Measurements from ENCODE around the gene C11orf68. TPM values are rescaled to one million over a fixed set of nuclear protein-coding genes. Genes with fewer than 3 reads are reported as not detected.

Gene C11orf68
- total and polyA plus RNA-seq, 5 donors from 2014 or later: 21.6 to 90.7 (median 83.3) TPM

GRCh38 chr11:65925397-65925796, 6.5 kb upstream of the C11orf68 start:
- peak overlapping the region in 1 of 4 donors; percentile 56 for H3K4me3 Mint-ChIP-seq
- no peaks in the 10 kb centered on the region for H3K9me3 ChIP-seq (ENCODE audit: control insufficient read depth in 2 of 2, low read length in 2 of 2)
- peak overlapping the region in 1 of 3 donors; percentile 44 for H3K27ac Mint-ChIP-seq

GRCh38 chr11:65922565-65922964, 3.7 kb upstream of the C11orf68 start:
- ATAC-seq (ENCODE audit: low read depth in 2 of 2): no peak

More at GRCh38 chr11:65925397-65925796, 6.5 kb upstream of the C11orf68 start:
- Histone ChIP-seq H3K27ac (ENCODE audit: insufficient read depth, low read length, poor library complexity, severe bottlenecking) (no peak overlapping the region), H3K4me3 (ENCODE audit: low read depth, low read length) (no peak overlapping the region), H3K27me3 (ENCODE audit: control insufficient read depth, insufficient read depth, low read length) (no peaks in the 10 kb centered on the region), H3K4me1 (ENCODE audit: control insufficient read depth, insufficient read depth, low read length, poor library complexity, severe bottlenecking) (peaks cover 33% of the 10 kb centered on the region), H3K36me3 (ENCODE audit: control insufficient read depth, insufficient read depth, low read length) (peaks cover 13% of the 10 kb centered on the region)
- Mint-ChIP-seq H3K36me3 (peaks cover 19% of the 10 kb centered on the region), H3K27me3 (no peaks in the 10 kb centered on the region), H3K9me3 (no peaks in the 10 kb centered on the region), H3K4me1 (peaks cover 6 to 49% (median 29%) of the 10 kb centered on the region in 4 donors)
- DNase-seq (no peak), ATAC-seq (ENCODE audit: low read depth in 2 of 2) (no peak)

GRCh38 chr11:65921876-65922275, 3.0 kb upstream of the C11orf68 start:
- no peaks in the 10 kb centered on the region for H3K27me3 Mint-ChIP-seq
- Histone ChIP-seq H3K36me3 (ENCODE audit: control insufficient read depth, insufficient read depth, low read length) (peaks cover 13% of the 10 kb centered on the region), H3K9me3 (ENCODE audit: control insufficient read depth in 2 of 2, low read length in 2 of 2) (no peaks in the 10 kb centered on the region), H3K27me3 (ENCODE audit: control insufficient read depth, insufficient read depth, low read length) (no peaks in the 10 kb centered on the region), H3K27ac (ENCODE audit: insufficient read depth, low read length, poor library complexity, severe bottlenecking) (no peak overlapping the region), H3K4me1 (ENCODE audit: control insufficient read depth, insufficient read depth, low read length, poor library complexity, severe bottlenecking) (peaks cover 34% of the 10 kb centered on the region), H3K4me3 (ENCODE audit: low read depth, low read length) (no peak overlapping the region)
- H3K36me3 Mint-ChIP-seq: peaks cover 16% of the 10 kb centered on the region
- ATAC-seq (ENCODE audit: low read depth in 2 of 2): no peak
- no peak overlapping the region for H3K27ac Mint-ChIP-seq
- no peak for DNase-seq
- peak overlapping the region in 3 of 4 donors; percentile 39 to 71 (median 59) for H3K4me3 Mint-ChIP-seq
- H3K9me3 Mint-ChIP-seq: no peaks in the 10 kb centered on the region
- peaks cover 0 to 42% (median 14%) of the 10 kb centered on the region in 4 donors for H3K4me1 Mint-ChIP-seq

More at GRCh38 chr11:65922565-65922964, 3.7 kb upstream of the C11orf68 start:
- Mint-ChIP-seq H3K4me1 (peaks cover 0 to 42% (median 16%) of the 10 kb centered on the region in 4 donors), H3K27ac (peak overlapping the region in 2 of 3 donors; percentile 48 to 59), H3K9me3 (no peaks in the 10 kb centered on the region), H3K4me3 (peak overlapping the region; percentile 59 to 74 (median 65)), H3K36me3 (peaks cover 16% of the 10 kb centered on the region), H3K27me3 (no peaks in the 10 kb centered on the region)
- DNase-seq: no peak
- Histone ChIP-seq H3K36me3 (ENCODE audit: control insufficient read depth, insufficient read depth, low read length) (peaks cover 13% of the 10 kb centered on the region), H3K9me3 (ENCODE audit: control insufficient read depth in 2 of 2, low read length in 2 of 2) (no peaks in the 10 kb centered on the region), H3K27ac (ENCODE audit: insufficient read depth, low read length, poor library complexity, severe bottlenecking) (no peak overlapping the region), H3K4me1 (ENCODE audit: control insufficient read depth, insufficient read depth, low read length, poor library complexity, severe bottlenecking) (peaks cover 34% of the 10 kb centered on the region), H3K27me3 (ENCODE audit: control insufficient read depth, insufficient read depth, low read length) (no peaks in the 10 kb centered on the region), H3K4me3 (ENCODE audit: low read depth, low read length) (no peak overlapping the region)

- no peaks in the 10 kb centered on the region for H3K27me3 ChIP-seq (ENCODE audit: control insufficient read depth, insufficient read depth, low read length)
- Mint-ChIP-seq H3K9me3 (no peaks in the 10 kb centered on the region), H3K27me3 (no peaks in the 10 kb centered on the region), H3K36me3 (peaks cover 16% of the 10 kb centered on the region), H3K4me3 (peak overlapping the region; percentile 51 to 98 (median 92)), H3K4me1 (peaks cover 0 to 47% (median 19%) of the 10 kb centered on the region in 4 donors), H3K27ac (peak overlapping the region in 1 of 3 donors; percentile 3)
- H3K9me3 ChIP-seq (ENCODE audit: control insufficient read depth in 2 of 2, low read length in 2 of 2): no peaks in the 10 kb centered on the region
- DNase-seq (no peak), ATAC-seq (ENCODE audit: low read depth in 2 of 2) (no peak)
- no peak overlapping the region for H3K4me3 ChIP-seq (ENCODE audit: low read depth, low read length)
- peak overlapping the region; percentile 14 for H3K27ac ChIP-seq (ENCODE audit: insufficient read depth, low read length, poor library complexity, severe bottlenecking)
- H3K36me3 ChIP-seq (ENCODE audit: control insufficient read depth, insufficient read depth, low read length): peaks cover 13% of the 10 kb centered on the region
- H3K4me1 ChIP-seq (ENCODE audit: control insufficient read depth, insufficient read depth, low read length, poor library complexity, severe bottlenecking): peaks cover 41% of the 10 kb centered on the region
Observed at GRCh38 chr11:65921033-65921555, 2.2 kb upstream of the C11orf68 start.

GRCh38 chr11:65920372-65920802, 1.5 kb upstream of the C11orf68 start:
- ATAC-seq (ENCODE audit: low read depth in 2 of 2) (no peak), DNase-seq (no peak)
- Mint-ChIP-seq H3K27me3 (no peaks in the 10 kb centered on the region), H3K4me1 (peaks cover 0 to 50% (median 17%) of the 10 kb centered on the region in 4 donors), H3K27ac (peak overlapping the region; percentile 3 to 92 (median 86)), H3K9me3 (no peaks in the 10 kb centered on the region), H3K4me3 (peak overlapping the region; percentile 90 to 98 (median 94)), H3K36me3 (peaks cover 16% of the 10 kb centered on the region)
- Histone ChIP-seq H3K27me3 (ENCODE audit: control insufficient read depth, insufficient read depth, low read length) (no peaks in the 10 kb centered on the region), H3K4me1 (ENCODE audit: control insufficient read depth, insufficient read depth, low read length, poor library complexity, severe bottlenecking) (peaks cover 46% of the 10 kb centered on the region), H3K36me3 (ENCODE audit: control insufficient read depth, insufficient read depth, low read length) (peaks cover 13% of the 10 kb centered on the region), H3K9me3 (ENCODE audit: control insufficient read depth in 2 of 2, low read length in 2 of 2) (no peaks in the 10 kb centered on the region), H3K4me3 (ENCODE audit: low read depth, low read length) (peak overlapping the region; percentile 37), H3K27ac (ENCODE audit: insufficient read depth, low read length, poor library complexity, severe bottlenecking) (peak overlapping the region; percentile 81)

- peak overlapping the region; percentile 81 for H3K27ac ChIP-seq (ENCODE audit: insufficient read depth, low read length, poor library complexity, severe bottlenecking)
- H3K36me3 ChIP-seq (ENCODE audit: control insufficient read depth, insufficient read depth, low read length): peaks cover 13% of the 10 kb centered on the region
- no peaks in the 10 kb centered on the region for H3K9me3 Mint-ChIP-seq
- peaks cover 0 to 55% (median 22%) of the 10 kb centered on the region in 4 donors for H3K4me1 Mint-ChIP-seq
- H3K9me3 ChIP-seq (ENCODE audit: control insufficient read depth in 2 of 2, low read length in 2 of 2): no peaks in the 10 kb centered on the region
- peaks cover 16% of the 10 kb centered on the region for H3K36me3 Mint-ChIP-seq
- ATAC-seq (ENCODE audit: low read depth in 2 of 2) (peak; percentile 19 to 32), DNase-seq (peak in 2 of 3 donors; percentile 61 to 63)
- H3K4me1 ChIP-seq (ENCODE audit: control insufficient read depth, insufficient read depth, low read length, poor library complexity, severe bottlenecking): peaks cover 46% of the 10 kb centered on the region
- no peaks in the 10 kb centered on the region for H3K27me3 ChIP-seq (ENCODE audit: control insufficient read depth, insufficient read depth, low read length)
- H3K27me3 Mint-ChIP-seq: no peaks in the 10 kb centered on the region
- peak overlapping the region; percentile 37 for H3K4me3 ChIP-seq (ENCODE audit: low read depth, low read length)
- peak overlapping the region; percentile 90 to 98 (median 94) for H3K4me3 Mint-ChIP-seq
- peak overlapping the region; percentile 86 to 97 (median 92) for H3K27ac Mint-ChIP-seq
Observed at GRCh38 chr11:65919573-65920371, 910 bp upstream of the C11orf68 start.

GRCh38 chr11:65919141-65919572, 295 bp upstream of the C11orf68 start, which contains the start of gene DRAP1:
DRAP1 (plus strand) TSS chr11:65919426; CDS start chr11:65919502, 76 bp downstream.
- Mint-ChIP-seq H3K27ac (peak within 1 kb of the TSS; percentile 86 to 97 (median 92)), H3K36me3 (peaks cover 16% of the 10 kb centered on the region), H3K9me3 (no peaks in the 10 kb centered on the region), H3K27me3 (no peaks in the 10 kb centered on the region), H3K4me3 (peak within 1 kb of the TSS; percentile 90 to 98 (median 94)), H3K4me1 (peaks cover 0 to 58% (median 25%) of the 10 kb centered on the region in 4 donors)
- no peaks in the 10 kb centered on the region for H3K9me3 ChIP-seq (ENCODE audit: control insufficient read depth in 2 of 2, low read length in 2 of 2)
- ATAC-seq (ENCODE audit: low read depth in 2 of 2) (peak; percentile 91), DNase-seq (peak; percentile 97 to 99 (median 99))
- no peaks in the 10 kb centered on the region for H3K27me3 ChIP-seq (ENCODE audit: control insufficient read depth, insufficient read depth, low read length)
- peak within 1 kb of the TSS; percentile 81 for H3K27ac ChIP-seq (ENCODE audit: insufficient read depth, low read length, poor library complexity, severe bottlenecking)
- peak within 1 kb of the TSS; percentile 85 for H3K4me3 ChIP-seq (ENCODE audit: low read depth, low read length)
- H3K4me1 ChIP-seq (ENCODE audit: control insufficient read depth, insufficient read depth, low read length, poor library complexity, severe bottlenecking): peaks cover 46% of the 10 kb centered on the region
- H3K36me3 ChIP-seq (ENCODE audit: control insufficient read depth, insufficient read depth, low read length): peaks cover 13% of the 10 kb centered on the region

Measured in CD4-positive, CD25-positive, alpha-beta regulatory T cell (primary cell).